CD4-positive, alpha-beta T cell treated with Interleukin-4 for 1 hour (primary cell): ENCODE data around the gene CABLES2.

ENCODE experiments used
- DNase-seq, 2 donors: peaks; one replicate each; pipeline ENCODE4 v3.0.0-alpha.2; 2020 to 2022

CABLES2 gene

GRCh38 chr20:62369815-62370114, 37.3 kb downstream of the CABLES2 start:
- no peak for DNase-seq

- no peak for DNase-seq
Observed at GRCh38 chr20:62368976-62369814, 37.9 kb downstream of the CABLES2 start.

GRCh38 chr20:62368392-62368975, 38.6 kb downstream of the CABLES2 start:
- no peak for DNase-seq

- no peak for DNase-seq
Observed at GRCh38 chr20:62367633-62368391, 39.3 kb downstream of the CABLES2 start.

- DNase-seq: no peak
Observed at GRCh38 chr20:62367136-62367632, 39.9 kb downstream of the CABLES2 start, which contains the start of gene LAMA5. Gene LAMA5 (minus strand): TSS chr20:62367312. CDS start chr20:62367245, 67 bp downstream.

- DNase-seq: no peak
Observed at GRCh38 chr20:62366370-62367135, 40.5 kb downstream of the CABLES2 start.

- DNase-seq: no peak
Observed at GRCh38 chr20:62365814-62366369, 41.2 kb downstream of the CABLES2 start.

GRCh38 chr20:62364911-62365736, 42.0 kb downstream of the CABLES2 start:
- DNase-seq: no peak

GRCh38 chr20:62363920-62364851, 42.9 kb downstream of the CABLES2 start:
- no peak for DNase-seq

GRCh38 chr20:62362991-62363919, 43.8 kb downstream of the CABLES2 start:
- DNase-seq: no peak

GRCh38 chr20:62362590-62362940, 44.5 kb downstream of the CABLES2 start:
- DNase-seq: no peak

- no peak for DNase-seq
Observed at GRCh38 chr20:62361799-62362589, 45.1 kb downstream of the CABLES2 start.

GRCh38 chr20:62360854-62361798, 46.0 kb downstream of the CABLES2 start:
- no peak for DNase-seq

GRCh38 chr20:62359491-62360121, 47.5 kb downstream of the CABLES2 start:
- no peak for DNase-seq

GRCh38 chr20:62359043-62359490, 48.0 kb downstream of the CABLES2 start:
- DNase-seq: no peak

- DNase-seq: no peak
Observed at GRCh38 chr20:62358171-62359042, 48.7 kb downstream of the CABLES2 start.
